D721Med (cell line): ENCODE results near the gene SEMA6A.

Source experiments
- DNase-seq: peaks from one replicate; pipeline ENCODE4 v3.0.0; 2011; ENCODE audit warnings: low spot score; ENCODE audit not compliant: insufficient read length
- FAIRE-seq: peaks from 2 replicates; lab custom pipeline; 2011; peaks lifted over from hg19 to GRCh38; lab: Jason Lieb, UNC
- TF ChIP-seq, protein P1 (sequence below): IDR thresholded peaks from 2 replicates; pipeline ENCODE4 v1.5.1; 2012; ENCODE audit warnings: mild to moderate bottlenecking, control low read depth; ENCODE audit not compliant: insufficient read depth; ENCODE audit errors: missing control alignments

The SEMA6A gene

DNA sequence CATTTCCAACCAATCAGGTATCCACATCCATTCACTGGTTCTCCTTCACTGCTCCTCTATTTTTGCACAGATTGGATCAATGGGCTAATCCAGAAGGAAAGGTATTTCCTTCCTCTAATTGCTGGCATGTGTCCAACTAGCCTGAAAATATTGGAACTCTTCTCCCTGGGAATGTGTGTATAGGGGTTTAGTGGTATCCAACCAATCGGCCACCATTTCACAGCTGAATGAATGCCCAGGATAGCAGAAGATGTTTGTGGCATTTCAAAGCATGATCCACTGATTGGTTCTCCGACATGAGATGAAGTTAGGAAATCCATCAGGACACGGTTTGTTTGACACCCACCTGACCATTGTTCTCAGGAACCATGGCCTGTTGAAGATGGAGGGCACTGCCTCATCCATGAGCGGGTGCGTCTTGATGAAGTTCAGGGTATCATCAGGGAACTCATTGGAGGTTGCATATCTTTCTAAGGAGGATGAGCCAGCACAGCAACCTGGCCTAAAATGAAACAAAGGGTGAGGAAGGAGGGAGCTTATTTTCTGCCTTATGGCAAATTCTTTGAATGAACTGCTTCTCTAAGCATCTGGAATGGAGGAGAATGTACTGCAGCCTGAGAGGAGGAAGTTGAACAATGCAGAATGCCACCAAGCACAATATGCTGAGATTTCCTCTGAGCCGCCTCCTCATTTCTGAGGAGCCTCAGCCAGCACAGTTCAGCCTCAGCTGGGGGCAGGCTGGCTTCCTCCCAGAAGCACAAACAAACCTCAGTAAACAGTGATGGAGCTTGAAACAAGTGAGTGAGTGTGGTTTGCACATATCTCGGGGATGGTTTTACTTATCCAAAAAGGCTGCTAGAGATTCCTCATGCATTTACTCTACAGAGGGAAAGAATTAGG is 94.6 kb downstream of the SEMA6A start:
- no peak for FAIRE-seq
- TF ChIP-seq, protein P1, sequence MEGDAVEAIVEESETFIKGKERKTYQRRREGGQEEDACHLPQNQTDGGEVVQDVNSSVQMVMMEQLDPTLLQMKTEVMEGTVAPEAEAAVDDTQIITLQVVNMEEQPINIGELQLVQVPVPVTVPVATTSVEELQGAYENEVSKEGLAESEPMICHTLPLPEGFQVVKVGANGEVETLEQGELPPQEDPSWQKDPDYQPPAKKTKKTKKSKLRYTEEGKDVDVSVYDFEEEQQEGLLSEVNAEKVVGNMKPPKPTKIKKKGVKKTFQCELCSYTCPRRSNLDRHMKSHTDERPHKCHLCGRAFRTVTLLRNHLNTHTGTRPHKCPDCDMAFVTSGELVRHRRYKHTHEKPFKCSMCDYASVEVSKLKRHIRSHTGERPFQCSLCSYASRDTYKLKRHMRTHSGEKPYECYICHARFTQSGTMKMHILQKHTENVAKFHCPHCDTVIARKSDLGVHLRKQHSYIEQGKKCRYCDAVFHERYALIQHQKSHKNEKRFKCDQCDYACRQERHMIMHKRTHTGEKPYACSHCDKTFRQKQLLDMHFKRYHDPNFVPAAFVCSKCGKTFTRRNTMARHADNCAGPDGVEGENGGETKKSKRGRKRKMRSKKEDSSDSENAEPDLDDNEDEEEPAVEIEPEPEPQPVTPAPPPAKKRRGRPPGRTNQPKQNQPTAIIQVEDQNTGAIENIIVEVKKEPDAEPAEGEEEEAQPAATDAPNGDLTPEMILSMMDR: no peak
- DNase-seq: no peak

DNA sequence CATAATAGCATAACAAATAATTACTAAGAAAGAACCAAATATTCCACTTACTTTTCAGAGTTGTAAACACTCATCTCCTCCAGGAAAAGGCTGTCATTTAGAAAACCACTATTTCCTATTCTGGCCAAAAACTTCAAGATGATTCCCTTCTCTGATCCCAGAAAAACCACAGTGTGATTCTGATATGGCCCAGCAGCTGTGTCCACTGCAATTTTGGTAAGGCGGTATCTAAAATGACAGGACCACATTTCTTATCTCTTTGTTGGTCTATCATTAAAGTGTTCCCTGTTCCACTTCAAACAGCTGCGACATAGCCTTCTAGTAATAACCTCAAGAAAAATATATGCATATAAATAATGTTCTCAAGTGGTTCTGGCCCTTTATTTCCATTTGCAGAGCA is 96.1 kb downstream of the SEMA6A start:
- TF ChIP-seq, protein P1: no peak
- FAIRE-seq: no peak
- no peak for DNase-seq

DNA sequence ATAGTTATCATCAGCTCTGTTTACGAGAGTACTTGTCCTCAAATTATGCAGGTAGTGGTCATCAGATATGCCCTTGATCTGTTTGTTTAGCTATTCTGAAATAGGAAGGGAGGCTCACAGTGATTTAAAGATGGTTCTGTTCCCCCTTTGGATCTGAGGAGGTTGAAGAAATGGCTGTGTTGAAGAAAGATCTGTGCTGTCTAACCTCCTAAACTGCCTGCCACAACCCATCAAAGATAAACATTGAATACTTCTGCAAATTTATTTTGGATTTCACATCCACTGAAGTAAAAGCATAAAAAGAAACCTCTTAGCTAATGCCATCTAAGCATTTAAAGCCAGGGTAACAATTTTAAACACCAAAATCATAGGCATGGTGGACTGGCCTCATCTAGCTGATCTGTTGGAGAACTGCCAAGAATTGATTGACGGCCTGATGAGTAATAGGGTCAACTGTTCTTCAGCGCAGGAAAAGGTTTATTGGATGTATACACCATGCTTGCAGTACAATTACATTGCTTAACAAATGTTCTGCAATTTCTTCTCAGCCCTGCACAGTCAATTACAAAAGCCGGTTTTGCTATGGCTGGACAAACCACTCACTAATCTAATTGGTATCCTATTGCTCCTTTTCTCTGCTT is 97.6 kb downstream of the SEMA6A start:
- DNase-seq: no peak
- TF ChIP-seq, protein P1: no peak
- no peak for FAIRE-seq

DNA sequence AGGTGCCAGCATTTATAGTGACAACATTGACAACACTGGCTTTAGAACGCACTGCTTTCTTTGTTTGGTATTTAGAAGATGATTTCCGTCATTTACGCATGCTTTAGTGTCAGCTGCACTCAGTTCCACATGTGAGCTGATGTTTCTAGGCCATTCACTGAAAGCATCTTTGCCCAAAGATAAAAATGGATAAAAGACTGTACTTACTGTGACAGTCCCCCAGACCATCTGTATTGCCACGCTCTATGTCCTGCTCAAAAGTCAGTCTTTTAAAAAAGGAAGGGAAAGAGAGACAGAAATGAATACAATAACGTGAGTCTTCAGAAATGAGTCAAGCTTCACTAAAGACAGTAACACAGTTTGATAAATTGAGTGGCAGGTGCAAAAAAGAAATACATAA is 99.3 kb downstream of the SEMA6A start:
- DNase-seq (no peak), FAIRE-seq (no peak)
- TF ChIP-seq, protein P1: no peak

DNA sequence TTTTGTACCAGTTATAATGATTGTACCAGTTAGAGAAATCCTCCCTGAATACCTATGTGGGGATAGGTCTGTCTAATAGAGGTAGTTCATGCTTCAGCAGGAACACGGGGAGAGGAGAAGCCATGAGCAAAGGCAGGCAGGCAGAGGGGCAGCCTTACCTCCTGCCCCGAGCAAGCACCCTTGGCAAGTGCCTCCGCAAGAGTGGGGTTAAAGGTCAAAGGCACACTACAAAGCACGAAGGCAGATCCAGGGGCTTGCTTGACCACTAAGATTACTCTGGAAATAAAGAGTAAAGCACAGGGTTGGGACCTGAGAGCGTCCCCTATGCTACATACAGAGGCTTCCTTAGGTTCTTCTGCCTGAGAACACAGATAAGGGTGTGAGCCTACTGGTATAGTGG is 100.9 kb downstream of the SEMA6A start:
- TF ChIP-seq, protein P1: no peak
- DNase-seq: no peak
- FAIRE-seq: no peak

DNA sequence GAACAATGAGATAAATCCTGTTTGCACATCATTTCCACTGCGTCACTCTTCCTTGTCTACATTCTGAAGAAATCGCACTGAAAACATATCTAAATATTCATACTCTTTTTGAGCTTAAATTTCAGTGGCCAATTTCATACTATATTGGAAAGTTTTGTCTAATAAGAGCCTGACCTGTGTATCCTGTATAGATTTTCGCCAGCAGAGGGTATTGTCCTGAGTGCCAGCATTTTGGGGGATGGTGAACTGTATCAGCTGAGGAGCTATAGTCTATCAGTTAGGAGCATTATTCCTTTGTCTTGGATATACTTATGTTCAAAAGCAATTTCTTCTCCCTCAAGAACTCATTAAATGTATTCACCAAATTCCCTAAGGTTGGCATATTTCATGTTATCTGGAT is 102.3 kb downstream of the SEMA6A start:
- TF ChIP-seq, protein P1: no peak
- no peak for FAIRE-seq
- DNase-seq: no peak

DNA sequence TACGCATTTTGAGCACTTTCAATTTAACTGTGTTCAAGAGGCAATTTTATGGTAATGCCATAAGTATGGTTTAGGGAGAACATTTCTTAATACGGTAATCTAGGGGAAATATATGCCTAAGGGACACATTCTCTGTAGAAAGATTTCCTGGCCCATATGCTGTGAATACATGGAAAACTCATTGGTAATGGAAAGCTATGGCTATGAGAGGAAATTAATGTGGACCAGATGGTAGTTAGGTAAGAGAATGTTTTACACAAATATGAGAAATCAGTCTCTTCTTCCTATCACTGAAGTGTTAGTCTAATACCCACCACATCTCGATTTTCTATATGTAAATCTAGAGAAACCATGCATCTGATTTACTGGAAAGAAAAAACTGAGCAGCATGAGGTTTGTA is 105.0 kb downstream of the SEMA6A start:
- FAIRE-seq (no peak), DNase-seq (no peak)
- TF ChIP-seq, protein P1: no peak
